ENCODE measurements around the gene KCTD17.

Gene KCTD17

GRCh38 chr22:37020192-37020479 lies 31.4 kb upstream of the KCTD17 start:
- DNase-seq (ENCODE audit: low read depth): peak; percentile 66

GRCh38 chr22:37021041-37021440 lies 30.5 kb upstream of the KCTD17 start:
- no peak for DNase-seq (ENCODE audit: low read depth)

- DNase-seq (ENCODE audit: low read depth): peak; percentile 46
Observed at GRCh38 chr22:37021710-37022482, 29.6 kb upstream of the KCTD17 start.

- no peak for DNase-seq (ENCODE audit: low read depth)
Observed at GRCh38 chr22:37022483-37023337, 28.8 kb upstream of the KCTD17 start.

GRCh38 chr22:37023743-37024338 lies 27.7 kb upstream of the KCTD17 start:
- no peak for DNase-seq (ENCODE audit: low read depth)

- no peak for DNase-seq (ENCODE audit: low read depth)
Observed at GRCh38 chr22:37024339-37025157, 27.0 kb upstream of the KCTD17 start.

- DNase-seq (ENCODE audit: low read depth): no peak
Observed at GRCh38 chr22:37025500-37026070, 26.0 kb upstream of the KCTD17 start.

- DNase-seq (ENCODE audit: low read depth): no peak
Observed at GRCh38 chr22:37026325-37026724, 25.2 kb upstream of the KCTD17 start.

- DNase-seq (ENCODE audit: low read depth): no peak
Observed at GRCh38 chr22:37027556-37027955, 24.0 kb upstream of the KCTD17 start.

GRCh38 chr22:37028692-37029674 lies 22.6 kb upstream of the KCTD17 start:
- DNase-seq (ENCODE audit: low read depth): no peak

- no peak for DNase-seq (ENCODE audit: low read depth)
Observed at GRCh38 chr22:37030560-37031281, 20.8 kb upstream of the KCTD17 start.

- DNase-seq (ENCODE audit: low read depth): no peak
Observed at GRCh38 chr22:37032134-37032534, 19.4 kb upstream of the KCTD17 start.

- peak; percentile 85 for DNase-seq (ENCODE audit: low read depth)
Observed at GRCh38 chr22:37032535-37033460, 18.7 kb upstream of the KCTD17 start.

- no peak for DNase-seq (ENCODE audit: low read depth)
Observed at GRCh38 chr22:37033605-37034430, 17.7 kb upstream of the KCTD17 start.

GRCh38 chr22:37036655-37037377 lies 14.7 kb upstream of the KCTD17 start:
- no peak for DNase-seq (ENCODE audit: low read depth)

GRCh38 chr22:37037669-37038068 lies 13.9 kb upstream of the KCTD17 start:
- no peak for DNase-seq (ENCODE audit: low read depth)

- DNase-seq (ENCODE audit: low read depth): no peak
Observed at GRCh38 chr22:37039466-37039865, 12.1 kb upstream of the KCTD17 start.

All from iris pigment epithelial cell (primary cell).